GM19035 (cell line): ENCODE measurements around the gene PPT2.
"Not testable (repeated sequence)": the region's sequence is repeated elsewhere in the genome, so short reads cannot be mapped to it uniquely, and the experiment has no call there.

Source experiments
- ATAC-seq: cut with Tn5 transposase; IDR thresholded peaks from one replicate; pipeline ENCODE4 v1.9.1; 2021; ENCODE audit not compliant: unreplicated experiment

Gene PPT2

DNA sequence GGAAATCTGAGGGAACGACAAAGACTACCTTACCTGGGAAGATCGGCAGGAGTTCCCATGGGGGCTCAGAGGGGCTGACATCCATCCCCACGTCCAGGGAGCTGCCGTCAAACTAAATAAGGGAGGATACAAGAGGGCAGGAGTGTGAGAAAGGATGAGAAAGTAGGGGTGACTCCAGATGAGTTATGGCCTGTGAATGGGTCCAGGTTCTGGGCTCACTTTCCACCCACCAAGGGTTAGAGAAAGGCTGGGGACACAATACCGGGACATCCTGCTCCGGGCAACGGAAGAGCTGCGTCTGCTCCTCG, 26.6 kb upstream of the PPT2 start:
- no peak for ATAC-seq

DNA sequence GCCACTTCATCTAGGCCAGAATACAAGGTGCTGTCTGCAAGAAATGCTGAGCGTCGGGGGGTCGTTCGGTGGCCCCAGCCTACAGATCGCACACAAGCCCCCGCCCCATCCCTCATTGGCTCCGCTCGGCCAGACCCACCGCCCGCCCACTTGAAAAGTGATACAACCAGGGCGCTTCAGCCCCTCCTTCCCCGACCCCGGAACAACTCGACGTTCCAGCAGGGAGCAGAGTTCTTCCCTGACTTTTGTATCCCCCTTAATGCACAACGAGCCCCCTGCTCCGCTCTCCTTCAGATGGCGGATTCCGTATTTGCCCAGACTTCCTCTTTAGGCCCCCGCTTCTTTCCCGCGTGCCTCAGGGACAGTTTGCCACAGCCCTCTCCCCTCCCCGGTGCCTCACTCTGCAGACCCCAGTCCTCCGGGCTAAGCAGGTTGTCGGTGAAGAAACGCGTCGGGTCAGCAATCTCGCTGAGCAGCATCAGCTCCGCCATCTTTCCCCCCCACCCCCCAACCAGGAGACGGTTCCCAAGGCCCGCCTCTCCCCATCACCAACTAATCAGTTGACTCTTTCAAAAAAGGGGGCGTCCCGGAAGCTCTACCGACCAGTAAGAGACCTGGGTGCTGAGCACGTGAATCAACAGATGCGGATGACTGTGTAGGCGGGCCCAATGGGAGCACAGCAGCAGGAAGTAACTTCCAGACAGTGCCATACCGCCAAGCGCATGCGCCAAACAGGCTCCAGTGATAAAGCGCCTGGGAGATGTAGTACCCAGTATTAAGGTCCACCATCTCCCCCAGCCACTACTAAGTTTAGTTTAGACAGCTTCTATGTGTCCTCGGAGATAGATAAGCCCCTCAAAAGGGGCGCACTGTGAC, 26.0 kb upstream of the PPT2 start, which contains the start of gene ATF6B:
Gene ATF6B (minus strand): TSS at position 530 of the 876 bp plus-strand sequence. CDS start 39 bp downstream, at position 491.
- peak; percentile 80 for ATAC-seq

DNA sequence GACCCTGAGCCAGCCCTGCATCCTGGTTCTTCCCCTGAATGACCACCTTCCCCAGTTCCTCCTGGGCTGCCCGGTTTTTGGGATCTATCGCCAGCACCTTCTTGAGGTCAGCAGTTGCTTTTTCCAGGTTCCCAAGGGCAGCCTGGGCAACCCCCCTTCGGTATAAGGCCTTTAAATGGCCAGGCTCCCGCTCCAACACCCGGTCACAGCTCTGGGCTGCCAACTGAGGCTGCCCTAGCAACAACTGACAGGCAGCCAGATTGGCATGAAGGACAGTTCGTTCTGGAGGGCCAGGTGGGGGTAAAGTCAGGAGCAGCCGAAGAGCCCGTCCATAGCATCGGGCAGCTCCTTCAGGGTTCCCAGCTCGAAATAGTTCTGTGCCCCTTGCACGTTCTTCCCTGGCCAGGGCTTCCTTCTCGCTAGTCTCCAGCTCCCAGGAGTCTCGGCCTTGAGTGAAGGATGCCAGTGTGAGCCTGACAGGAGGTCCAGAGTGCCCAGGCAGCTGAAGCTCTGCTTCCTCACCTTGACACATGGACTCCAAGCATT, 25.1 kb upstream of the PPT2 start:
- ATAC-seq = no peak

DNA sequence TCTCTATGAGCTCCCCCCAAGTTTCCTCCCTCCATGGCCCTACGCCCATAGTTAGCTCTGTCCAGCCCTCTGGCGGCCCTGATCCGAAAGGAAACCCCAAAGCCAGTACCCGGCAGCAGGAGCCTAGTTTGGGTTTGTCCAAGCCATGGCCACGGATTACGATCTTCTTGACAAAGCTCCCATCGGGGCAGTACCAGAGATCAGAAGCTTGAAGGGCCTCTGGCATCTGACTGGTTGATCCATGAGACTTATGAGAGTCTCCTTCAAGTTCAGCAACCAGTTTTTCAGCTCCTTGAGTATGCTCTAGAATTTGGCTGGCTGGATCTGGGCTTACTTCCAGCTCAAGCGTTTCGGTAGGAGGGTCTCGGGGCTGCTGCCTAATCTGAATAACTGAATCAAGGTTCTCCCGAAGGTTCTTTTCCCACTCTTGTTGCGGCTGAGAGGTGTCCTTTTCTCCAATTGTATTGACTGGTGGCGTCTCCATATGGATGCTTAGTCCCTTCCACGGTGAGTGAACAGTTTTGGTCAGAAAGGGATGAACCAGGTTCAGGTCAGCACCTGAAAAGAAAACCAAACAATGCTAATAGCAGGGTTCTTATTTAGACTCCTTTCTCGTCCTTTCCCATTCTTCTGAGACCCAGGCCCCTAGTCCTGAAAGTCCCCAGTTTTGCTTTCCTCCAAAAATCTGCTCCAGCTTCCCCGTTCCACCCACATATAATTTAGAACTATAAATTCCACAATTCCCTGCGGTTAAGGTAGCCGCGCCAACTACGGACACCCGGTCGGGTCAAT, 24.4 kb upstream of the PPT2 start:
- peak; percentile 11 for ATAC-seq

DNA sequence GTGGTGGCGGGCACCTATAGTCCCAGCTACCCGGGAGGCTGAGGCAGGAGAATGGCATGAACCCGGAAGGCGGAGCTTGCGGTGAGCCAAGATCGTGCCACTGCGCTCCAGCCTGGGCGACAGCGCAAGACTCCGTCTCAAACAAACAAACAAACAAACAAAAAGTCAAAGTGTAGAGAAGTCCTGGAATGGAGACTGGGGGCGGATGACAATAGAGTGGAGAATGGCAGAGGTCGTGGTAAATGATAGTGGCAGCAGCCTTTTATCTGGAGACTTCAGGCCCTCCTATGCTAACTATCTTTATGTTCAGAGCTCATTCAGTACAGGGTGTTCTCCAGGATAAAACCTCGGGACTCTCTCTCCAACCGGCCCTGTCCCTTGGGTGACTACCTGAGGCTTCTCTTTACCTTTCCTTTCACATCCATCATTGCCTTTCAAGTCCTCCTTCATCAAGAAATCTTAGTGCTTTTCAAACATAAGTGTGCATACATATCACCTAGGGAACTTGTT, 22.4 kb upstream of the PPT2 start:
- ATAC-seq = no peak

DNA sequence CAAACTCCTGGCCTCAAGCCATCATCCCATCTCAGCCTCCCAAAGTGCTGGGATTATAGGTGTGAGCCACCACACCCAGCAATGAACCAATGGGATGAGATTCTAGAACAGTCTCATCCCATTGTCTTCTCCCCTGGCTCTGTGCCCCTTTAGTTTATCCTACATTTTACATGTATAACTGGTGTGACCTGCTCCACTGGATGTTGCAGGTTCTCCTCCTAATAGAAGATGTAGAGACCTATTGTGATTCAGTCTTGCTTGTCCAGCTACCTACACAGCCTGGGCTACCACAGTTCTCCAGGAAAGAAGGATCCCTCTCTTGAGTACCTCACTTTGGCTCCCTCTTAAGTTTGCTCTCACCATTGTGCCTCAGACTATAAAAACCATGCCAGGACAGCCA, 21.8 kb upstream of the PPT2 start:
- no peak for ATAC-seq

DNA sequence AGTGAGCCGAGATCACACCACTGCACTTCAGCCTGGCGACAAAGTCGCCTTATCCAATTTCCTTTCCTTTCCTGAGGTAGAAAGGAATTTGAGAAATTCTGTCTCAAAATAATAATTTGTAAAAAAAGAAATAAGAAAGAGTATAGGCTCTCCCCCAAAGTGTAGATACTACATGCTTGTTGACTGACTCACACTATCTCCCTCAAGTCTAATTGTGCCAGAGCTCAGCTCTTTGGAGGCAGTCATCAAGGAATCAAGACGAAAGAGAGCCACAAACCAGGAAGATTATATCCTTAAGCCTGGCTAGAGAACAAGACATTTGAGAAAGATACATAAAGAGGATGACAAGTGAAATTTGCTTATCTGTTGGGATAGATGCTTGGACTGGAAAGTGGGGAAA, 20.2 kb upstream of the PPT2 start:
- ATAC-seq = no peak

DNA sequence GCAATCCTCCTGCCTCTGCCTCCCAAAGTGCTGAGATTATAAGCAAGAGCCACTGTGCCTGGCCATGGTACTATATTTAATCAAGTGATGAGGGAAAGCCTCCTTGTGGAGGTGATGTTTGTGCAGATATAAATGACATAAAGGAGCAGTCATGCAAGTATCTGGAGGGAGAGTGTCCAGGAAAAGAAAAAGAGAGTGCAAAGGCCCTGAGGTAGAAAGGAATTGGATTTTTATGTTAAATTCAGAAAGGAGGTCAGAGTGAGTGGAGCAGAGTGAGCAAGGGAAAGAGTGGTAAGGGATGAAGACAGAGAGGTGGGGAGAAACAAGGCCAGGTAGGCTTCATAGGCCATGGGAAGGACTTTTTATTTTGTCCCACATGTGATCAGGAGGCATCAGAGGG, 16.5 kb upstream of the PPT2 start:
- ATAC-seq = no peak

DNA sequence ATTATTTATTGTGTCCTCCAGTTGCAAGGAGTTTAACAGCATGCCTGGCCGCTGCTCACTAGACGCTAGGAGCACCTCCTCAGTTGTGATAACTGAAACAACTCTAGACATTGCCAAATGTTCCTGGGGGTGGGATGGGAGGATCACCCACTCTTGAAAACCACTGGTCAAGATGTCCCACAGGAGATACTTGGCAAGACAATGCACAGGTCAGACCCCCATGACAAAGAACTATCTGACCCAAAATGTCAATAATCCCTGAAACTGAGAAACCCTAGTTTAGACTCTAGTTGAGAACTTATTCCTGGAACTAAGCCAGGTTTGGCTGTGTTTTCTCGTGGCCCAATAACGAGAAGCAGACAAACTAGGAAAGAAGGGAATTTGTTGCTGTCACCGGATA, 14.4 kb upstream of the PPT2 start:
- no peak for ATAC-seq

DNA sequence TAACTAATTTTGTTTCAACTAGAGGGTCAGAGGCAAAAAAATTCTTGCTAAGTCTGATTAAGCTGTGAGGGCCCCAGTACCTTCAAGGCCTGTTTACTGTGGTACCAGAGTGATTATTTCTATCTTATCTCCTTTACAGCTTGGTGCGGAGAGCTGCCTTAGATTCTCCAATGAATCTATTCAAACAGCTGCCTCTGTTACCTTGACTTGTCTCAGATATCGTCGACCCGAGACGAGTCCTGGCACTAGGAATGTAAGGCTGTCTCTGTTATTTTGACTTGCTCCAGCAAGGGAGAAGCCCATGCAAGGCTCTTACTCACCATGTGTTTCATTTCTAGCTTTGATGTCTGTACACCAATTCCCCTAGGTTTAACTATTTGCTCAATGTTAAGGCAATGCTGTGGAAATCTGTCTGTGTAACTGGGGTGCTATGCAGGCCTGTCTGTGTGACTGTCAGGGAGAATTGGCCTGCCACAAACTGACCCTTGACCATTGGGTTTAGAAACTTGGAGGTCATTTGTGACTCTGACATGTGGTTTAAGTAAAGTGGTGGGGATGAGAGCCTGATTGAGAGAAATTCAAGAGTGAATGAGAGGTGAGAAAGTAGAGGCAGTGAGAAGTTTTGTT, 13.4 kb upstream of the PPT2 start:
- ATAC-seq = no peak

DNA sequence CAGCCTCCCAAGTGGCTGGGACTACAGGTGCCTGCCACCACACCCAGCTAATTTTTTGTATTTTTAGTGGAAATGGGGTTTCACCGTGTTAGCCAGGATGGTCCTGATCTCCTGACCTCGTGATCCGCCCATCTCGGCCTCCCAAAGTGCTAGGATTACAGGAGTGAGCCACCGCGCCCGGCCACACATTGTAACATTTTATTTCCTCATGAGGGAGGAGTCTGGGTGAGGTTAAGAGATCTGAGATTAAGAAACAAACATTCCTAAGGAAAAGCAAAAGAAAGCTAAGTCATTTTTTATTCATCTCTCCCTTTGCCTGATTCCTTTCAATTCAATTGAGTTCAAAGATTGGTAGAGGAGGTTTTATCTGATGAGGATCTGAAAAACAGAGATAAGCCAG, 9.7 kb upstream of the PPT2 start:
- ATAC-seq = not testable (repeated sequence)

DNA sequence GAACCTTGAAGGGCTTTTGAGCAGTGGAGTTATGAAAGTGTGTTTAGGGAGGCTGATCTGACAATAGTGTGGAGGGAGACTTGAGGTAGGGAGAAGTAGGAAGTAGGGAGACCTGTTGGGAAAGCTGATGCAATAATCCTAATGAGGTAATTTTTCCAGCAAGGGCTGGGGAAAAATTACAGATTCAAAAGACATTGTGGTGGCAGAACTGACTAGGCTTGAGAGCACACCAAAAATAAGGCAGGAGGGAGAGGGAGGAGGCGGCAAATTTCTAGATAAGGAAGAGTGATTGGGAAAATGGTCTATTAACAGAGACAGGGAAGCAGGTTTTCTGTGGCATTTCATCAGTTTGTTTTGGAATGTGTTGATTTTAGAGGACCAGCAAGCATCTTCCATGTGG, 7.7 kb upstream of the PPT2 start:
- ATAC-seq = no peak

DNA sequence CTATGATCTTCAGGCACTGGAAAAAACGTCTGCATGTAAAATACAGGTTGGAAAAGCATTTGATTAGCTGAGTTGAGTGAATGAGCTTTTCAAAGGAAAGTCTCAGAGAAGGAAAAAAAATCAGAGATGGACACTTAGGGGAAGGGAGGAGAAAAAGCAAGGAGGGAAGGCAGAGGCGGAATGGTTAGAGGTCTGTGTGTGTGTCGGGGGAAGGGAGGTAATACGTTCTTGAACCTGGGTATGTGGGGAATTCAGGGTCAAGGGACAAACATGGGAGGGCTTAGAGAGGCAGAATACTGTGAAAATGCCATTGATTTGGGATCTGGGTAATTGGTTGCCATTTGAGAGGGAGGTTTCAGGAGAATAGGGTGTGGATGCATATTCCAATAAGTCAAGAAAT, 7.3 kb upstream of the PPT2 start:
- no peak for ATAC-seq

DNA sequence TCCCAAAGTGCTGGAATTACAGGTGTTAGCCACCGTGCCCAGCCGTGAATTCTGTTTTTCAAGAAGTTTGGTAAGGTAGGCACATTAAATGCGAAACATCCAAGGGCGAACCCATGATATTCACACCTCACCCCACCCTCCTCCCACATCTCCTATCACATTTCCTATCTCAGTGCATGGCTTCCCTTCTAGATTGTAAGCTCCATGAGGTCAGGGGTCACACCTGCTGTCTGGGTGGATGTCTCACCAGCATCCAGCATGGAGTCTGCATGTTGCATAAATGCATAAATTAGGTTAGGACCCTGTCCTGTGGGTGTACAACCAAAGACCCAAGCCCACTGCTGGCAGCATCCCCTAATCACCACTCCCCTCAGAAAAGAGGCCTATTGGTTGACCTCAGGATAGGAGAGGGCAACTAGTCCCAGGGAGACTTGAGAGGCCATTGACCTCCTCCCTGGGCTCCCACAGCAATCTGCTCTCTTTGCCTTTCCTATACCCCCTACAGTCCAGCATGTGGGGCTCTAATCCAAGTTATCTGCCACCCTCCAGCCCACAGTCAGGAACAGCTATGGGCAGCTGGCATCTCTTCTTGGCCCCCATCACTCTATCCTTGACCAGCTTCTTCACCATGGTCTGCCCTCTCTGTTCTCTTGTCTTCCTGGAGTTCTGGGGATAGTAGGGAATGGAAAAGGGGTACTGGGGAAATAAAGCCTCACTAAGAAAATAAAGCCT, 6.4 kb upstream of the PPT2 start:
- no peak for ATAC-seq

DNA sequence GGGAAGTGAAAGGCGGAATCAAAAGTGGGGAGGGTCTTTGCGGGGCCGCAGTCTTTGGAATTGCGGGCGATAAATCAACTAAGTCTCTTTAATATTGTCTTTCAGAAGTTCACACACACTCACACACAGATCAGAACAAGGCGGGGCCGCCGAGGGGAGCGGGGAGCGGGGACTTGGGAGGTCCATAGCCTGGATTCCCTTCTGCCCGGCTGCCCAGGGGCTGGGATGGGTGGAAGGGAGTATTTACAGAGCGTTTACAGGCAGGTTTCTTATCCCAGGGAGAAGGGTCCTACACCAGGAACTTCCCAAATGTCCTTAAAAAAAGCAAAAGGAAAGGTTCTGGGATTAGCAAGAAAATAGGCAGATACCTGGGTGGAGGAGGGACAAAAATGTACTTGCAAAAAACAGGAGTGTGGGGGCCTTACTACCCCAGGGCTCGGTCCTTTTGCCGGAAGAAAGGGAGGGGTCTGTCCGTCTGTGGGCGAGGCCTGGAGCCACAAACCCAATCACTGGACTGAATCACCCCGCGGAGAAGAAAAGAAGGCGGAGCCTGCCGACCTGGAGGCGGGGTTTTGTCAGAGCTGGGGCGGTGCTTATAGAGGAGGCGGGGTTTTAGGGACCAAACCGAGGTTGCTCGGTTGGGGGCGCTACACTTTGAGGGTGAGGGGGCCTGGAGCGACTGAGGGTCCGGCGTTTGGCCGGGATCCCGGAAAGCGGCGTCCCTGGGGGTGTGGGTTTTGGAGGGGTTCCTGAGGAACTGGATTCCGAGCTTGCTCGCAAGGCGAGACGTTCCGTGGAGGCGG, 5.5 kb upstream of the PPT2 start:
- no peak for ATAC-seq

DNA sequence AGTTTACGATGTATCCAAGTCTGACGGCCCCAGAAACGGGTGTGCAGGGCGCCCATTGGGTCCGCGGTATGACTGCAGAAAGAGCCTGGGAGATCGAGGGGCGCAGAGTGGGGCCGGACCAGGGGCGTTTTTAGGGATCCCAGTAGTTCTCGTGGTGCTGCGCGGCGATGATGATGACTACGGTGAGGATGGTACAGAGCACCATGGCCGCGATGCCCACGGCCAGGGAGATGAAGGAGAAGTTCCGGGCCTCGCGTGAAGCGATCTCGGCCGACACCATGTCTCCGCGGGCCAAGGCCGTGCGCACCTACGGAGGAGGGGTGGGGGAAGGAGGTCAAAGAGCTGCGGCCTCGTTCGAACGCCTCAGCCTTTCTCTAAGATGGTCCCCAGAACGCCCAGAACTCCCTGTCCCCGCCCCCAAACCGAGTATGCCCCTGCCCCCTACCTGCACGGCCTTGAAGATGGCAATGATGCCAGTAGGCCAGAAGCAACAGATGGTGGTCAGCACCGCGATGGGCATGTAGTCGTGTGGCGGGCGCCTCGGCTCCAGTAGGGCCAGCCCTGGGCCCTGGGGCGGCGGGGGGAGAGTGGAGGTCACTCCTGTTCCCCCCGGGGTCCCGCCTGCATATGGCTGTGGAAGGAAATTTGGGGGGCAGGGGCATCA, 4.7 kb upstream of the PPT2 start:
- no peak for ATAC-seq

DNA sequence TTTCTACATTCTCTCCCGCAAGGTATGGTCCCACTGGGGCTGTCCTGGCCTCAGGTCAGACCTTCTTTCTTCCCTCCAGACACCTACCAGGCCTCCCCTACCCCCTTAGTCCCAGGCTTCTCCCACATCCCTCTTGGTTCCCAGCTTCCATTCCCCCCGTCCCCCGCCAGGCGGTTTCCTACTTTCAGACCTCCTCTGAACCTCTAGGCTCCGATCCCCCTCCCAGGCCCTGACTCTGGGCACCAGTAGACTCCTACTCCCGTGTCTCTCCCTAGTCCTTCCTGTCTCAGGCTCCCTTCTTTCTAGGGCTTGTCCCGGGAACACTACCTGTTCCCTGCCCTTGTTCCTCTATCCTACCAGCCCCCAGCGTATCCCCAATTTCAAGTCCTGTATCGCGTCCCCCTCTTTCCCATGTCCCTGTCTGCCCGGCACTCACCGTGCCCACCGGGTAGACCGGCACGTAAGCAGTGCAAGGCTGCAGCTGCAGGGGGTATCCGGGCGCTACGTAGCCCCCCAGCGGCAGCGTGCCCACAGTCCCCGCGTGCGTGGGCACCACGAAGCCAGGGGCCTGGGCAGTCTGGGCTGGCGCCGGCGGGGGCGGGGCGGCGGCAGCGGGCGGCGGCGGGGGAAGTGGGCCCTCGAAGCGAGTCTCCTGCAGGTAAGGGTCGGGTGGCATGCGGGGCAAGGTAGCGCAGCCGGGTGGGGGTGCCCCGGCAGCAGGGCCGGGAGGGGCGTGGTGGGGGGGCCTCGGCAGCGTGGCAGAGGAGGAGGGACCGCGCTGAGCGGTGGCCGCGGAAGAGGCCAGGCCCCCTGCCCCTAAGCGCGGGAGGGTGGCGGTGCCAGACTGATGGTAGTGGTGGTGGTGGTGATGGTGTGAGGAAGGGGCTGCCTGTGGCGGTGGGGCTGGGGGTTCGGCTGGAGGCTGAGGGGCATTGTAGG, 3.7 kb upstream of the PPT2 start:
- no peak for ATAC-seq

DNA sequence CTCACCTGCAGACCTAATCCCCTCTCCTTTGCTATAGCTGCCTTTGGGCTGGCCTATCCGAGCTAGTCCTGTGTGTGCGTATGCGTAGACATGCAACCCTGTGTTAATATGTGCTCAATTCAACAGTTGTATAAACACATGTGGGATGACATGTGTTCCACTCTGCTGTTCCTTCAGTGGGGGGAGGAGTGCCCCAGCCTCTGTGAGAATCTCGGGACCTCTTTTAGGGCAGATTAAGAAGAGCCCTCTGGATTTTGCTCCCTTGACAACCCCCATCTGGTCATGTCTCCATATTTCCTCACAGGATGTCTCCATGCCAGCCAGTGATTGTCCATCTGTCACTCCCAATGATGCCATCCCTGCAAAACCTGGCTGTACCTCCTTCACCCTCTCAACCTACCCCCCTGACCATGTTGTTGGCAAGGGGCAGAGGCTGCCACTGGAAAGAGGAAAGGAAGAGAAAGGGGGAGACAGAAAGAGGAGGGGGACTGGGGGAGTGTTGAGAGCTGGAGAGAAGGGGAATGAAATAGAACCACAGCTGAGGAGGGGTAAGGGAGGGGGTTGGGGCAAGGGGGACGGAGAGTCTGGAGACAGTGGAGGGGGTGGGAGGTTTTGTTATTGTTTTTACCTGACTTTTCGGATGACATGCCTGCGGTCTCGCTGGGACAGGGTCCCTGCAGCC, 2.6 kb upstream of the PPT2 start:
- ATAC-seq = no peak
